ENCODE results near the gene RPTOR.

GRCh38 chr17:80747469-80747868, 202.8 kb downstream of the RPTOR start:
- TF ChIP-seq ATF7 (IDR thresholded peaks at IDR 0.05; ENCODE audit: low read depth) (no peak), NRF1 (conservative IDR thresholded peaks at IDR 0.05; ENCODE audit: low read depth, low read length) (no peak), POLR2A (IDR thresholded peaks at IDR 0.05; ENCODE audit: low read depth, low read length) (no peak), CTCF (IDR thresholded peaks at IDR 0.05 in 2 of 3, conservative IDR thresholded peaks at IDR 0.05 in 1 of 3; ENCODE audit: control insufficient read depth in 2 of 3, extremely low read depth in 1 of 3, insufficient read depth in 1 of 3, low read depth in 3 of 3, low read length in 3 of 3) (no peak), POLR2AphosphoS5 (IDR thresholded peaks at IDR 0.05; ENCODE audit: low read length) (no peak), MAX (IDR thresholded peaks at IDR 0.05; ENCODE audit: low read depth, low read length) (no peak), RFX5 (IDR thresholded peaks at IDR 0.05; ENCODE audit: low read depth, low read length) (no peak), BHLHE40 (IDR thresholded peaks at IDR 0.05; ENCODE audit: borderline replicate concordance in 1 of 2, low read depth in 2 of 2, low read length in 1 of 2) (no peak), SPI1 (IDR thresholded peaks at IDR 0.05; ENCODE audit: borderline replicate concordance, insufficient read depth, low read depth, low read length) (no peak)
